Transverse colon (tissue), 4 donors: ENCODE data around the gene ARX. TPM values are rescaled to one million over a fixed set of nuclear protein-coding genes. Genes with fewer than 3 reads are reported as not detected.

Source experiments
- DNase-seq: peaks from one replicate; pipeline ENCODE4 v3.0.0-alpha.2; 2019
- H3K27ac ChIP-seq, 4 donors: fragments of 200-600 bp; sonication (generic); 2 replicates each; pipeline ENCODE4 v1.5.1; 2016 to 2018; ENCODE audit warnings: inconsistent platforms in 4 of 4
- H3K27me3 ChIP-seq: fragments of 200-600 bp; sonication (generic); 2 replicates; pipeline ENCODE4 v1.5.1; 2017; ENCODE audit warnings: inconsistent platforms
- H3K36me3 ChIP-seq, 4 donors: fragments of 200-600 bp; sonication (generic); 2 replicates each; pipeline ENCODE4 v1.5.1; 2017 to 2019; ENCODE audit warnings: inconsistent platforms in 4 of 4
- H3K4me1 ChIP-seq, 4 donors: fragments of 200-600 bp; sonication (generic); 2 replicates each; pipeline ENCODE4 v1.5.1; 2017 to 2020; ENCODE audit warnings: inconsistent platforms in 4 of 4
- H3K4me3 ChIP-seq, 4 donors: fragments of 200-600 bp; sonication (generic); 1 replicate in 1 of 4; 2 replicates in 3 of 4; pipeline versions ENCODE4 v1.5.1 to v1.6.1; 2017 to 2019; ENCODE audit warnings: inconsistent platforms in 4 of 4
- H3K9me3 ChIP-seq, 2 donors: fragments of 200-600 bp; sonication (generic); 2 replicates each; pipeline ENCODE4 v1.5.1; 2017 to 2019; ENCODE audit warnings: inconsistent platforms in 2 of 2
- EP300 ChIP-seq: sonication (generic); formaldehyde crosslinking; IDR thresholded peaks from one replicate; pipeline ENCODE4 v1.6.1; 2017; ENCODE audit warnings: antibody characterized with exemption, low read depth
- POLR2A ChIP-seq: fragments of 450-650 bp; IDR thresholded peaks from one replicate; pipeline ENCODE4 v1.6.1; 2016; ENCODE audit warnings: antibody characterized with exemption, mild to moderate bottlenecking, moderate library complexity
- POLR2AphosphoS5 ChIP-seq, 3 donors: sonication (generic); formaldehyde crosslinking; IDR thresholded peaks; one replicate each; pipeline ENCODE4 v1.6.1; 2016; ENCODE audit warnings: antibody characterized with exemption in 3 of 3
- WGBS, 2 donors: methylation state at CpG; one replicate each; pipeline ENCODE4 v1.1.5; 2018; ENCODE audit warnings: low coverage in 1 of 2; 5-methylcytosine and 5-hydroxymethylcytosine counted together
- in situ Hi-C, 4 donors: fragments of 200-750 bp; cut with MboI; loops; one replicate each; pipeline versions ENCODE4 v1.15.0 to v1.15.1; 2017; ENCODE audit warnings: low sequenced_read_pairs in 3 of 4, low pct_ligation_motif_present in 1 of 4, low pct_unique_long_range_greater_than_20kb in 1 of 4
- intact Hi-C: fragments of 100-400 bp; cut with DNase I; formaldehyde crosslinking; loops from one replicate; pipeline ENCODE4 v1.15.1; 2023; ENCODE audit warnings: low total_unique reads
- total RNA-seq, 4 donors: library from RNA; depleted of rRNA; stranded (reverse); fragments of >200 nt; gene quantifications; one replicate each; pipeline ENCODE4 v1.1.0, GENCODE V29; 2016
- TF ChIP-seq, protein P1 (sequence below), 5 experiments: fragments of 200-600 bp in 3 of 5; fragments of 450-650 bp in 2 of 5; sonication (generic) in 3 of 5; IDR thresholded peaks; 1 replicate in 2 of 5; 2 replicates in 3 of 5; pipeline ENCODE4 v1.5.1; 2016 to 2017; ENCODE audit warnings: antibody characterized with exemption in 5 of 5, inconsistent platforms in 3 of 5, mild to moderate bottlenecking in 2 of 5, moderate library complexity in 1 of 5

Gene ARX
- total RNA-seq, 4 donors from 2014 or later = not detected

DNA sequence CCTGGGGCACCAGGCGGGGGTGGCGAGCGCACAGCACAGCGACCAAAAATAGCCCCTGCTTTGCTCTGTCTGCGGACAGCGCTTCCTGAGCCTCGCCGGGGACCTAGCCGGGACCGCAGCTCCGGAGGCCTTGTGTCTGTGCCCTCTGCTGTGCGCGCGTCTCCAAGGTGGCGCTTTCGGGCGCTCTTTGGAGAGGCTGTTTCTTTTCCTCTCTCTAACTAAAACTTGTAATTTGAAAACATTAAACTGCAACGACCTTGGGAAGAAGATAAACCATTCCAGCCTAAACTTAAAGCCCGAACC is 3.4 kb downstream of the ARX start:
- 27% methylated on average over 19 of the region's 19 CpGs; no CpG with 5 or more reads in 1 of the 2 donors for WGBS, 2 donors
- Histone ChIP-seq H3K4me3 (peak overlapping the region in 3 of 4 donors; percentile 10 to 44 (median 16)), H3K27ac (no peak overlapping the region), H3K36me3 (no peaks in the 10 kb centered on the region), H3K4me1 (peaks cover 0 to 20% (median 5%) of the 10 kb centered on the region in 4 donors), H3K9me3 (no peaks in the 10 kb centered on the region), H3K27me3 (peaks cover 97% of the 10 kb centered on the region)
- TF ChIP-seq POLR2AphosphoS5 (IDR thresholded peaks at IDR 0.05) = no peak
- no peak for TF ChIP-seq EP300
- TF ChIP-seq, protein P1, sequence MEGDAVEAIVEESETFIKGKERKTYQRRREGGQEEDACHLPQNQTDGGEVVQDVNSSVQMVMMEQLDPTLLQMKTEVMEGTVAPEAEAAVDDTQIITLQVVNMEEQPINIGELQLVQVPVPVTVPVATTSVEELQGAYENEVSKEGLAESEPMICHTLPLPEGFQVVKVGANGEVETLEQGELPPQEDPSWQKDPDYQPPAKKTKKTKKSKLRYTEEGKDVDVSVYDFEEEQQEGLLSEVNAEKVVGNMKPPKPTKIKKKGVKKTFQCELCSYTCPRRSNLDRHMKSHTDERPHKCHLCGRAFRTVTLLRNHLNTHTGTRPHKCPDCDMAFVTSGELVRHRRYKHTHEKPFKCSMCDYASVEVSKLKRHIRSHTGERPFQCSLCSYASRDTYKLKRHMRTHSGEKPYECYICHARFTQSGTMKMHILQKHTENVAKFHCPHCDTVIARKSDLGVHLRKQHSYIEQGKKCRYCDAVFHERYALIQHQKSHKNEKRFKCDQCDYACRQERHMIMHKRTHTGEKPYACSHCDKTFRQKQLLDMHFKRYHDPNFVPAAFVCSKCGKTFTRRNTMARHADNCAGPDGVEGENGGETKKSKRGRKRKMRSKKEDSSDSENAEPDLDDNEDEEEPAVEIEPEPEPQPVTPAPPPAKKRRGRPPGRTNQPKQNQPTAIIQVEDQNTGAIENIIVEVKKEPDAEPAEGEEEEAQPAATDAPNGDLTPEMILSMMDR (IDR thresholded peaks at IDR 0.05) = no peak
- no peak for TF ChIP-seq POLR2A
- in situ Hi-C loops (no loop called here), intact Hi-C loops (no loop called here)
- no peak for DNase-seq

DNA sequence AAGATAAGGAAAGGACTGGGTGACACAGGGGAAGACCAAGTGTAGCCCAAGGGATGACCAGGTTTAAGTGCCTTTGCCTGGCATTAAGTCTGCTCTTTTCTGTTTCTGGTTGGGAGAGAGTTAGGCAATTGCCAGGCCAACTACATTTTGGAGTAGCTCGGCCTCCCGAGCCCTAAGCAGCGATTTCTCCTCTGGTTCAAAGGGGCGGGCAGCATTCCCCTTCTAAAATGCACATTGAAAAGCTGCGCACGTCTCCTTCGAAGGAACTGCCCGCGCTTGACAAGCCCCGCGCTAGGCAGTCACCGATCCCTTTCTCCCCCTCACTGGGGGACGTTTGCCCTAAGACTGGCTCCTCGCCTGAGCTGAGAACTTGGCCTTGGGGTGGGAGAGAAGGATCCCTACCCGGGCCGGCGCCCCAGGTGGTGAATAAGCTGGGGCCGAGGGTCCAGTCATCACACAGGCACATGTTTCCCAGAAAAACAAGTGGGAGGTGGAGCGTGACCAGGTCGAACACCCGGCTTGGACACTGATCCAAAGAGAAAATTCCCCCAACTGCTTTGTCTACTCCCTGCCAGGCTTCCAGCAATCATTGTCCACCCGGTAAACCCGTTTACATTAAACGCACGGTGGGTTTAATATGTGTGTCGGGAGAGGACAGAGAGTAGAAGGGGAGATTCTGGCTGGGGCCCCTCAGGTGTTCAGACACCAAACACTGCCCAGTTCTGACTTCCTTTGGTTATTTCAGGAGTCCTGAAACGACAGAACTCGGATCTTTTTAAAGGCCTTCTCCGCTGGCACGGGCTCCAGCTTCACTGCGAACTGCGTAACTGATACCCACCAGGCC is 4.0 kb downstream of the ARX start:
- peaks cover 97% of the 10 kb centered on the region for H3K27me3 ChIP-seq
- H3K36me3 ChIP-seq = no peaks in the 10 kb centered on the region
- no peaks in the 10 kb centered on the region for H3K9me3 ChIP-seq
- peak overlapping the region in 1 of 4 donors; percentile 44 for H3K4me3 ChIP-seq
- no peak for DNase-seq
- peaks cover 0 to 26% (median 5%) of the 10 kb centered on the region in 4 donors for H3K4me1 ChIP-seq
- in situ Hi-C loops = no loop called here
- WGBS, 2 donors = 46% methylated on average over 32 of the region's 32 CpGs; no CpG with 5 or more reads in 1 of the 2 donors
- no peak for TF ChIP-seq POLR2AphosphoS5 (IDR thresholded peaks at IDR 0.05)
- H3K27ac ChIP-seq = no peak overlapping the region
- intact Hi-C loops = no loop called here

DNA sequence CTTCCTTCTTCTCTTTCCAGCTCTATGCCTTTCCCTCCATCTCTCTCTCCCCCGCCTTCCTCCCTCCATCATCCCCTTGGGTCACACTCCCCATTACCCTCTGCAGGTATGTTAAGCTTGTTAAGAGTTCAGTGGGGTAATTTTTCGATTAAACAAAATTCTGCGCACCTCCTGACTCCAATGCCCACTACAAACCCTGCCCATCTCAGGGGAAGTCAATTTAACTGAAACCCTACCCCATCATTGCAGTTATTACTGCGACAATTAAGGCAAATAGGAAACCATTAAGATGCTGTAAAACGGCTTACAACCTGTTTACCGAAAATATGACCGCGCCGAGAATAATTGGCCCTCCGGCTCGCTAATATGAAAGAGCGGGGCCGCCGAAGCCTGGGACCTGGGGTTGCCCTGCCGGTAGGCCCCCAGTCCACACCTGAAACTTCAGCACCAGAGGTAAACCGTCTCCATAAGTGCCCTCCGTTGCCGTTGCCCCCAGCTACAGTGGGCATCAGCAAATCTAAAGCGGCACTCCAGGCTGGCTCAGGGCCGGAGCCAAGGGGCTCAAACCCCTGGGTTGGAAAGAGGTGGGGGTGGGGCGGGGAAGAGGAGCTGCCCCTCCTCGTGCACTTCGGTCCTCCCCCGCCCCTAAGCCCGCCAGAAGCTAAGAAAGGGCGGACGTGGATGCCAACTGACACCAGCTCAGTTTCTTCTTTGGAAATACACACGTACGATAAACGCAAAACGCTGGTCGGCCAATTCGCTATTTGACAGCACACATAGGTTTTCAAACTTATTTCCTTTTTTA is 4.8 kb downstream of the ARX start:
- in situ Hi-C loops = no loop called here
- no peak for DNase-seq

DNA sequence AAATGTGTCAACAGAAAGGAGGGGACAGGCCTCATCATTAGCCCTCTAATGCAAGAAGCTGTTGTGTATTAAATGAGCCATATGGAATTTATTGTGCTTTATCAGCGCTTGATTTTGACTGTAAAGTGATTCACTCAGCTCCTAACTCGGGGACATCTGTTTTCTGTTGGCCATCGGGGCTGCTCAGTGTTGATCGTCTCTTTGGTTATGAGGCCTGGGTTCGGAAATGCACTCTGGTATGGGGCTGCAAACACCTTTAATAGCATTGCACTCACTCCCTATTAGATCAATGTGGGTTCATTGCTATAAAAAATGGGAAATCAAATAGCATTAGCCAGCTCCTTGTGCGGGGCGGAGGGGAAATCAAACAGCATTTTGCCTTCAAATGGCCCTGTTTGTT is 6.4 kb downstream of the ARX start:
- in situ Hi-C loops = no loop called here
- no peak overlapping the region for H3K4me3 ChIP-seq

More for the DNA sequence above, 4.8 kb downstream of the ARX start:
- Histone ChIP-seq H3K4me3 (no peak overlapping the region), H3K9me3 (no peaks in the 10 kb centered on the region), H3K36me3 (no peaks in the 10 kb centered on the region), H3K4me1 (peaks cover 0 to 24% (median 5%) of the 10 kb centered on the region in 4 donors), H3K27me3 (peaks cover 96% of the 10 kb centered on the region), H3K27ac (no peak overlapping the region)
- intact Hi-C loops = no loop called here
- TF ChIP-seq EP300 = no peak
- no peak for TF ChIP-seq POLR2AphosphoS5 (IDR thresholded peaks at IDR 0.05)
- TF ChIP-seq, protein P1 (IDR thresholded peaks at IDR 0.05) = no peak
- TF ChIP-seq POLR2A = no peak
- WGBS, 2 donors = 12 to 32% methylated on average over 3 to 29 of the region's 33 CpGs

More for the DNA sequence above, 6.4 kb downstream of the ARX start:
- peaks cover 96% of the 10 kb centered on the region for H3K27me3 ChIP-seq
- H3K36me3 ChIP-seq = no peaks in the 10 kb centered on the region
- TF ChIP-seq POLR2A (no peak), POLR2AphosphoS5 (IDR thresholded peaks at IDR 0.05) (no peak), EP300 (no peak)
- TF ChIP-seq, protein P1 (IDR thresholded peaks at IDR 0.05) = no peak
- intact Hi-C loops = no loop called here
- DNase-seq = no peak
- no peaks in the 10 kb centered on the region for H3K9me3 ChIP-seq
- H3K4me1 ChIP-seq = peaks cover 5 to 32% (median 15%) of the 10 kb centered on the region in 4 donors
- H3K27ac ChIP-seq = no peak overlapping the region
- 41% methylated on average over 7 of the region's 7 CpGs; no CpG with 5 or more reads in 1 of the 2 donors for WGBS, 2 donors
